Activated gamma-delta T cell treated with Interleukin-2 at 50 U/mL for 16 hours (primary cell): Measurements from ENCODE around the gene RAB28.
A peak's percentile ranks its signal among the peaks of the same experiment; 100 is the strongest.

Source experiments
- DNase-seq: peaks from one replicate; pipeline ENCODE4 v3.0.0-alpha.2; 2020

Gene RAB28

GRCh38 chr4:13504374-13504773 is 20.2 kb upstream of the RAB28 start:
- no peak for DNase-seq

- no peak for DNase-seq
Observed at GRCh38 chr4:13498469-13498868, 14.3 kb upstream of the RAB28 start.

- DNase-seq = no peak
Observed at GRCh38 chr4:13496605-13497004, 12.5 kb upstream of the RAB28 start.

DNA sequence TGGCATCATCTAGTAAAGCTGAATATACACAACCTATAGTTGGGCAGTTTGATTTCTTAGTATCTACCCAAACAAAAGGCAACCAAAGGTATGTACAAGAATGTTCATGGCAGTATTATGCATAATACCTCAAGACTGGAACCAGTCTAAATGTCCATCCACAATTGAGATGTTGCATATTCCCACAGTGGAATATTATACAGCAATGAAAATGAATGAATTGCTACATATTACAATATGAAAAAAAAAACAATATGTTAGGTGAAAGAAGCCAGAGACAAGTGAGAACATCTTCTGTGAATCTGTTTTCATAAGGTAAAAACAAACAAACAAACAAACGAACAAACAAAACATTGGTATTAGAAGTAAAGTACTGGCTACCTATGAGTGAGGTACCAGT is 11.6 kb upstream of the RAB28 start:
- DNase-seq = no peak

DNA sequence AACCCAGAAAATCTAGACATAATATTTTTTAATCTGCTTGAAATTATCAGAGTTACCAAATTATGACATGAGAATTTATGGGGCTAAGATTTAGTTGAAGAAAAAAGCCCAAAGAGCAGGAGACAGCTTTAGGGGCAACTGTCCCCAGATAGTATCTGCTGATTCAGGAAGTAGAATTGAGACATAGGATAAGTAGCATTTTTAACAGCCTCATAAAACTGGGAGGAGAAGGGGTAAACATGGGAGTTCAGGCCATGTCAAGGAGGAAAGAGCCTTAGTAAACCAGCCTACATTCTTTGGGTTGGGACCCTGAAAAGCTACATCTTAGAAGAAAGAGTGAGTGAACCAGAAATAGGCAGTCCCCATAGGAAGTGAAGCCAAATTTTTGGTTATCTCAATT is 9.7 kb upstream of the RAB28 start:
- no peak for DNase-seq

DNA sequence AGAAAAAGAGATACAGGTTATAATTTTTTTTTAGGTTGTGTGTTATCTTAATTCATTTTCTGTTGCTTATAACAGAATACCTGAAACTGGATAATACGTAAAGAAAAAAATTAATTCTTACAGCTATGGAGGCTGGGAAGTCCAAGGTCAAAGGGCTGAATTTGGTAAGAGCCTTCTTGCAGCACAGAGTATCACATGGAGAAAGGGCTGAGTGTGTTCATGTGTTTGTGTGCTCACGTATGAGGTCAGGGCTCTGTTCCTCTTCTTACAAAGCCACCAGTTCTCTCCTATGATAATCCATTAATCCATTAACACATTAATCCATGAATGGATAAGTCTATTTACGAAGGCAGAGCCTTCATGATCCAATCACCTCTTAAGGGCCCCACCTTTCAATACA is 8.6 kb upstream of the RAB28 start:
- DNase-seq = no peak

DNA sequence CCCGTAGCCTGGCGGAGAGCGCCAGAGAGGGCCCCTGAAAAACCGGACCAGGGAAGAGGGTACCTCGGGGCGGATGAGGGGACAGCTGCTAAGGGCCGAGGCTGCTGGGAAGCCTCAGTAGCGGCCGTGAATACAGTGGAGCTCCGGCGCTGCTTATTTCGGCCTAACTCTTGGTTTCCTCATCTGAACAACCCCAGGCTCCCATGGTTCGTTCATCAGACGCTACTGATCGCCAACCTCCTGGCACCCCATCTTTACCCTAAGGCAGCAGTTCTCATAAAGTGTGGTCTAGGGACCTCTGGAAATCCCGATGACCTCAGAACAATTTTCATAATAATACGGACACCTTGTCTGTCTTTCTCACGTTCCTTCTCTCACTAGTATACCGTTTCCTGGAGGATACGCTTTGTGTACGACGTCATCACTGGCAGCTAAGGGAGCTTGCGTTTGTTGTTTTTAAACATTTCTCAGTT is 645 bp upstream of the RAB28 start:
- no peak for DNase-seq

- DNase-seq = peak; percentile 5
Observed at GRCh38 chr4:13483768-13484121, 395 bp downstream of the RAB28 start.

DNA sequence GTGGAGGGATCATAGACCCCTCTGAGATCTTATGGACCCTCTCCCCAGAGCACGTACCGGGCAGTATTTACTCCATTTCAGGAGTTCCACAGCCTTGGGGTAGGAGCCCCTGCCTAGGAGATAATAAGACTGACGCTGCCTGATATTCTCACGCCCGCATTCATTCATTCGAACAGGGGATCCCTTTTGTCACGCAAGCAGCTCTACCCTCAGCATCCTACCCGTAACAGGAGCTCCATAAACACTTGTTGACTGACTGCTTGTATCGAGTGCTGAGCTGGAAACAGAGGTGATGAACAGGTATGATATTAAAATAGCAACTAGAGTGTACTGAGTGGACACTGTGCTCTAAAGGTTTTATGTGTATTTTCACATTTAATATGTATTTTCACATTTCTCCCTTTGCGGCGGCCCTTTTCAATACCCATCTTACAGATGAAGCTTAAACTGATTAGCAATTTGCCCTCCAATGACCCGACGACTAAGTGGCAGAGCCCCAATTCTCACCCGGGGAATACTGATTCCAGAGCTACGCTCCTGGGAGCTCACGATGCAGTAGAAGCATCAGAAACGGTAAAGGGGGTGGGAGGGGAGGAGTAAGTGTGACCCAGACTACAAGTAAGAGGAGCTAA is 888 bp downstream of the RAB28 start:
- no peak for DNase-seq

DNA sequence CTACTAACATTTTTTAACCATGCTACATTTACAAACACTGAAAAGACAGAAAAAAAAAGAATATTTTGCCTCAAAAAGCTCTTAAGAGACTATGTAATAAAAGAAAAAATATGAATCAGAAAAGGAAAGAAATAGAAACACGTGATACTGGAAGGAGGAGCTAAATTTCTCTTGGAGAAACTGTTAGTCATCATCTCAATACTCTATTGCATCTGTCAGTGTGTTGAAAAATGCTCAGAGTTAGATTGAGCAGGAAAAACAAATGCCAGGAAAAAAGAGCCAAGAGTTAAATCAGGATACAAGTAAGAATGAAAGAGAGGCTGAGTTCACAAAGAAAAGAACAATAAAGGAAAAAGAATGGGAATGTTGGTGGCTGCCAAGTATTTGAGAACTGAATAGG is 2.6 kb downstream of the RAB28 start:
- no peak for DNase-seq

DNA sequence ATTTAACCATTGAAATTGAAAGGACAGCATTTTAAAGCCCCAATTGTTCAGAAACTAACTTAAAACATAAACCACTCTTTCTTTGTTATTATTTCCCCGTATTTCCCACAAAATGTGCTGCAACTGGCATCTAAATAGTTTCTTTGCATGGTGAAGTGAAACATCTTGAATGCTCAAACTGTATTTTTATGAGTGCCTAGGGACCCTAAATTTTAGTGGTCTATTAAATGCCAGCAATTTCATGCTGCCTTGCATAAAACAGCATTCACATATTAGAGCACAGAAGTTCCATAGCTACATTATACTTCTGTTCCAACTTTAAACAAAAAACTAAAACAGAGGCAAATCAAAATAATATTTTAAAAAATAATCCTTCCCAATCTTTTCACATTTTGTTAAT is 5.4 kb downstream of the RAB28 start:
- no peak for DNase-seq

GRCh38 chr4:13478131-13478530 is 6.0 kb downstream of the RAB28 start:
- no peak for DNase-seq

DNA sequence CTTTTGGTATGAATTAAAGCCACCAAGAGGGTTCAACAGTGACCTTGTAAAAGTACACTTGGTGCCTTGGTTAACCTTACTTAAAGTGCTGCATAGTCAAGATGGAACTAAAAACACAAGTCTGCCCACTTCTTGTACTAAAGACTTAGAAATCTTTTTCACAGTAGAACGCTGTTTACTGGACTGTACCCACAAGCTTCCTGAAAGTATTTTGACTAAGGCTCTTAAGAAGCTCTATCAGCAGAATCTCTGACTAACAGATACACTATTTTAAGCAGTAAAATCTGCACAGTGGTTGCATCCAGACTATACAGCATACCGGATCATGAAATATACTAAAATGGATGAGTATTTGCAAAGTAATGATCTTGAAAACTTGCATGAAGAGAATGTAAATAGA is 7.2 kb downstream of the RAB28 start:
- DNase-seq = no peak

DNA sequence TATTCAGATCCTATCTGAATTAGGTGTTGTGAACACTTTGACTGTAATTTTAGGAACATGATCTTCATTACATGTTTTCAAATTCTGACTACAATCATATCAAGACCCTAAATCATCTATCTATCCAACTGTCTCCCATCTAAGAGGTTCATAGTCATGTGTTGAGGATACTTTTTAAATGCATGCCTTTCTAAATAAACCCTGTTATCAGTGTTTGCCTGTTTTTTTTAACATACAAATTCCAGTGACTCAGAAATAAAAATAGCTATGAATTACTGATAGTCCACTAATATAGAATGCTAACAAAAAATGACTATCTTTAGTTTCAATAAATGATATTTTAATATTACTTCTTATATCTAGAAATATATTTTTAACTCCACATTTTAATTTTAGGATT is 8.0 kb downstream of the RAB28 start:
- no peak for DNase-seq

- DNase-seq = no peak
Observed at GRCh38 chr4:13471400-13471799, 12.7 kb downstream of the RAB28 start.

- DNase-seq = no peak
Observed at GRCh38 chr4:13470379-13470778, 13.8 kb downstream of the RAB28 start.

DNA sequence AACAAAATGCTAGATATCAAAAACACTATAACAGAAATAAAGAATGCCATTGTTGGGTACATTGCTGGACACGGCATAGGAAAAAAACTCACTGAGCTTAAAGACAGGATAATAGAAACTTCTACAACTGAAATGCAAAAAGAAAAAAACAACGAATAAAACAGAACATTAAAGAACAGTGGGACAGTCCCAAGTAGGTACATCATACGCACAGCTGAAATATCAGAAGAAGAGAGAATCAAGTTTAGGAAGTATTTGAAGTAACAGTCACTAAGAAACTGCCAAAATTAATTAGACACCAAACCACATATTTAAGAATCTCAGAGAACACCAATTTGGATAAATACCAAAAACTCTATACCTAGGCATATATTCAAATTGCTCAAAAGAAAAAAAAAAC is 19.2 kb downstream of the RAB28 start:
- no peak for DNase-seq

GRCh38 chr4:13464543-13464942 is 19.6 kb downstream of the RAB28 start:
- no peak for DNase-seq

DNA sequence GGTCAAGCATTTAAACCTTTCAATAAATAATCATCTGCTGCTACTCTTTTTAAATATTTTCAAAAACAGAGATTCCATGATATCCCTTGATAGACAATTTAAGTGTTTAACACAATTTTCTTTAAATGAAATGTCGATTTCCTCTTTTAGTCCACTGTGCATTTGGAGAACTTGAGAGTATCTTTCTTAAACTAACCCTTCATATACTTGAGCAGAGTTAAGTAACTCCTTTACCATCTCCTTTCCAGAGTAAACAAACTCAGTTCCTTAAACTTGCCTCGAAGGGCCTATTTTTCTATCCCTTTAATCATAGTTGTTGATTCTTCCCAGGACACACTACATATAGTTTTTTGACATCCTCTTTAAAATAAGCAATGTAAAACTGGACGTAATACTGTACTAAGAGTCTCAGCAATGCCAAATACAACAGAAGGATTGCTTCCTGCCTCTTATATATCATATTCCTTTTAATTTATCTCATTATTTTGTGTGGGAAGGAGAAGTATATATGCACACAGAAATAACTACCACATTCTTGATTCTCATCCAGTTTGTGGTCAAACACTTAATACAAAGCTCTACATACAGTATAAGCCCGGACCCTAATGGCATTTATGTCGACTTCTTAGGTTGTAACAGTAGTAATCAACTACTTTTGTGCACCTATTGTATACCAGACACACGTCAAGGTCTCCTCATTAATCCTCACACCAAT is 22.8 kb downstream of the RAB28 start:
- DNase-seq = no peak

GRCh38 chr4:13455411-13455810 is 28.7 kb downstream of the RAB28 start:
- no peak for DNase-seq

DNA sequence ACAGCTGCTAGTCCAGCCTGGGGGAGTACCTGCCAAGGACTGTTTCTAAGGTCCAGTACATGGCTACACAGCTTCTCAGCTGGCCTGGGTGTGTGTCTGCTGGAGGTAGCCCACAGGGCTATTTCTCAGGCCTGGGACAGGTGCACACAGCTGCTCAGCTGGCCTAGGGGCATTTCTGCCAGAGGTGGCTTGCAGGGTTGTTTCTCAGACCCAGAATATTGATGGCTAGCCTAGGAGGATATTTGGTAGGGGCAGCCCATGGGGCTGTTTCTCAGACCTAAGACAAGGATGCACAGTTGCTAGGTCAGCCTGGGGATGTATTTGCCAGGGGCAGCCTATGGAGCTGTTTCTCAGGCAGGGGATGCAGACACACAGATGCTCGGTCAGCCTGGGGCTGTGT is 29.4 kb downstream of the RAB28 start:
- DNase-seq = no peak

GRCh38 chr4:13452927-13453579 is 31.1 kb downstream of the RAB28 start:
- no peak for DNase-seq

DNA sequence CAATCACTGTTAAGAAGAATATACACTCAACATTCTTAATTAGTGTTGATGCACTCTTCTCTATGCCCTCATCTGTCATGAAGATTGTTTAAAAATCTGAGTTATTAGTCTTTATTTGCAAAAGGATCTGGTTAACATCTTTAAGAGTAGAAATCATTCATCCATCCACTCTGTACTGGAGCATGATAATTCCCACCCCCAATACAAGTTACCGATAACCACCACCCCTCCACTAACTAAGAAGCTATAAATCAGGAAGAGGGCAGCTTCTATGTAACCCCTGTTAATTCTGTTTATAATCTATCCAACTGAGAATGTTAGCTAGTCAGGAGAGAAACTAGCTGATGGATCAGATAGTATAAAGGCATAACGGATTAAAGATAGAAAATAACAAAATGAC is 34.5 kb downstream of the RAB28 start:
- DNase-seq = no peak
